Adipose tissue (tissue), 3 donors: Measurements from ENCODE around the gene GPR17. TPM values are rescaled to one million over a fixed set of nuclear protein-coding genes. Genes with fewer than 3 reads are reported as not detected.

ENCODE experiments used
- H3K27ac ChIP-seq: one replicate; pipeline ENCODE4 v1.5.1; 2013; ENCODE audit warnings: low read depth, low read length
- WGBS, 3 donors: extraction: QIAGEN DNeasy Blood & Tissue Kit; methylation state at CpG; one replicate each; pipeline ENCODE4 v1.1.7; 2013; 5-methylcytosine and 5-hydroxymethylcytosine counted together
- polyA plus RNA-seq, 3 donors: library from polyadenylated mRNA; stranded (reverse); fragments of 200-250 nt; gene quantifications; one replicate each; pipeline ENCODE4 v1.2.3, GENCODE V29; 2013
- donor health status: healthy with polysubstance abuse.
- donor health status: Bipolar disorder and iron deficiency.
- donor health status: healthy.

GPR17 gene
- polyA plus RNA-seq, 3 donors: 0.10 to 2.4 (median 1.8) TPM

DNA sequence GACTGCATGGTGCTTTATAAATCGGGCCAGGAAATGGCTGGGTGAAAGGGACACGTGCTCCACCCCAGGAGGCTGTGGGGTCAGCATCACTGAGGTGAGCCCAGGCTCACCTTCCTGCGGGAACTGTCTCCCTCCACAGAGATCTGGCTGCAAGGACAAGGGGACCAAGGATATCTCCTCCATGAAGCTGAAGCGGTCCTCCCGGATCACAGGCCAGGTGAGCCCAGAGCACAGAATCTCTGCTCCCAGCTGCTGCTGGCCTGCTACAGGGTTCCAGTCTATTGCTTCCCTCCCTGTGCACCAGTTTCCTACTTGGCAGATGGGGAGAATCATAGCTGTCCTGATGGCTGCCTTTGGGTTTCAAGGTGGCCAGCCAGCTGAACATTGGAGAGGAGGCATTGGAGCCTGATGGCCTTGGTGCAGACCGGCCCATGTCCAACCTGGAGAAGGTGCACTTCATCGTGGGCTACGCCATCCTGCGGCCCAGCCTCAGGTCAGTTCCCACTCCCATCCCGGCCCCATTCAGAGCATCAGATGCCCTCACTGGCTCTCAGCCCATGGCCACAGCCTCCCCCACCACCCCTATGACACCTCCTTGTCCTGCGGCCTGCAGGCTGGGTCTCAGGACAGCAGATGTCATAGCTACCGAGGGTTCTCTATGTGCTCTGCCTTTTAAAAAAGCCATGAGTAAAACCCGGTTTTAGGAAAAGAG is 33.7 kb upstream of the GPR17 start:
- WGBS, 3 donors: 87 to 95% (median 94%) methylated on average over 13 of the region's 13 CpGs
- H3K27ac ChIP-seq: no peak overlapping the region

- 84 to 96% (median 95%) methylated on average over 2 of the region's 2 CpGs for WGBS, 3 donors
- H3K27ac ChIP-seq: no peak overlapping the region
Observed at GRCh38 chr2:127614246-127614645, 31.7 kb upstream of the GPR17 start.

- 53 to 89% (median 78%) methylated on average over 3 of the region's 3 CpGs for WGBS, 3 donors
- no peak overlapping the region for H3K27ac ChIP-seq
Observed at GRCh38 chr2:127614731-127615130, 31.2 kb upstream of the GPR17 start.

DNA sequence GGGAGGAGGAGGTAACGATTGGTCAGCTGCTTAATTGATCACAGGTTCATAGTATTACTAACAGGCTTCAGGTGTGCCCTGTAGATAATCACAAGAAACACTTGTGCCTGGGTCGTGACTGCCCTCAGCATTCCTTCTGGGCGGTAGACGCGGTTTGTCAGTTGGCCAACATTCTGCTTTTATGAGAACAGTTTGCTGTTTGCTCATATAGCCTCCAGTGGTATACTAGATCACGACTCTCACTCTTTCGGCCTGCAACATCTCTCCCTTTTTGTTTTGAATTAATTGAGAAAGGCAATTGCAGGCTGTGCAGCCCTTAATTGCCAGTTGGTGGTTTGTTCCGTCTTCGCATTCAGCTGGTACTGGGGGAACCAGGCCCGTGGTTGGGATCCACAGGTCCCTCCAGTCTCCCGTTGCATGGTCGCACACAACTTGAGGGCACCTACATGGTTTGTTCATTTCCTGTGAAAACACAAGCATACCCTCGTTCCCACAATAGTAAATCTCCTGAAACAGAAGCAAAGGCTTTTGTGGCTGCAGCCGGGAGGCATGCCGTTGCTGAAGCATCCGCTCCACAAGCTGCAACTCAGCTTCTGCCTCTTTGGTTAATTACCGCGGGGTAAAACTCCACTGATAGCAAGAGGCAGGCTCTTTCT is 30.3 kb upstream of the GPR17 start:
- 59 to 74% (median 62%) methylated on average over 18 of the region's 18 CpGs for WGBS, 3 donors
- H3K27ac ChIP-seq: no peak overlapping the region

GRCh38 chr2:127618551-127619202 is 27.3 kb upstream of the GPR17 start:
- WGBS, 3 donors: 76 to 83% (median 80%) methylated on average over 7 of the region's 7 CpGs
- H3K27ac ChIP-seq: no peak overlapping the region

DNA sequence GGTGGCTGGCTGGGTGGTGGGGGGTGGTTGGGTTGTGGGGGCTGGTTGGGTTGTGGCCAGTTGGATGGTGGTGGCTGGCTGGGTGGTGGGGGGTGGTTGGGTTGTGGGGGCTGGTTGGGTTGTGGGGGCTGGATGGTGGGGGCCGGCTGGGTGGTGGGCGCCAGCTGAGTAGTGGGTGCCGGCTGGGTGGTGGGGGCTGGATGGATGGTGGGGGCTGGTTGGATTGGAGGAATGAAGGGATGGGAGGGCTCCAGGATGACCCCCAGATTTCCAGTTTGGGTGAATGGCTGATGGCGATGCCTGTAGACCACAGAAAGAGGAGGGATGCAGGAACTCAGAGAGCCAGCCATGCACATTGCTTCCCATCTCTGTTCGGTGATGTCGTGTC is 26.8 kb upstream of the GPR17 start:
- H3K27ac ChIP-seq: no peak overlapping the region
- 94 to 97% (median 97%) methylated on average over 6 of the region's 6 CpGs for WGBS, 3 donors

- 70 to 79% (median 70%) methylated on average over 15 to 16 of the region's 16 CpGs for WGBS, 3 donors
- no peak overlapping the region for H3K27ac ChIP-seq
Observed at GRCh38 chr2:127619877-127620705, 25.9 kb upstream of the GPR17 start.

DNA sequence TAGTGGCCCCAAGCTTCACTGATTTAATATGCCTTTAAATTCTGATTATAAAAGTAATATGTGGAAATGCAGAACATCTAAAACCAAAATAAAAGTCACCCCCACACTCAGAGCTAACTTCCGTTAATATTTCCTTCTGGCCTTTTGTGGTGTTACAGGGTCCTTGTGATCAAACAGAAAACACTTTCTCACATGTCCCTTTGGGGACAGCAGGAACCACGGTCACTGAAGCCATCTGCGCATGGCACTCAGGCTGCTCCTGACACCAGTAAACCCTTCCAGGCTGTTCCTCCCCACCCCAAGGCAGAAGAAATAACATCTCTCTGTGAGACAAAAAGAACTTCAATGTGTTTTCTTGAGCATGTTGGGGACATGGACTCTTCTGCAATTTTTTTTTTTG is 25.1 kb upstream of the GPR17 start:
- no peak overlapping the region for H3K27ac ChIP-seq
- WGBS, 3 donors: 44 to 67% (median 60%) methylated on average over 3 of the region's 3 CpGs

DNA sequence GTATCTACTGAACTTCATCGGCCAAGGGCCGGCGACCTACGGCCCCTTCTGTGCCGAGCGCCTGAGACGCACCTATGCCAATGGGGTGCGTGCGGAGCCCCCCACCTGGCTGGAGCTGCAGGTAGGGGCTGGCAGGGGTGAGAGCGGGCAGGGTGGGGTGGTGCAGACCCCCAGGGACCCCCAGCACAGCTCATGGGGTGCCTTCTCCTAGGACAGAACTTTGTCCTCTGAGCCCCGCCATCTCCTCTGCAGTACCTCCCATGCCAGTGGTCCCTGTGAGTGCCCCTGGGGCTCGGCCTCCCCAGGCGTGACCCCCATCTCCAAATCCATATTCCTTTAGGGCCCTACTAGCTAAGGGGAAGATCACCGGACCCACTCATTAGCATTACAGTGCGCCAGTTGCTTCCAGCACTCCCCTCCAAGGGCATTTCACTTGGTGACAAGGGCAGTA is 23.9 kb upstream of the GPR17 start:
- 97 to 98% (median 97%) methylated on average over 15 of the region's 15 CpGs for WGBS, 3 donors
- no peak overlapping the region for H3K27ac ChIP-seq

DNA sequence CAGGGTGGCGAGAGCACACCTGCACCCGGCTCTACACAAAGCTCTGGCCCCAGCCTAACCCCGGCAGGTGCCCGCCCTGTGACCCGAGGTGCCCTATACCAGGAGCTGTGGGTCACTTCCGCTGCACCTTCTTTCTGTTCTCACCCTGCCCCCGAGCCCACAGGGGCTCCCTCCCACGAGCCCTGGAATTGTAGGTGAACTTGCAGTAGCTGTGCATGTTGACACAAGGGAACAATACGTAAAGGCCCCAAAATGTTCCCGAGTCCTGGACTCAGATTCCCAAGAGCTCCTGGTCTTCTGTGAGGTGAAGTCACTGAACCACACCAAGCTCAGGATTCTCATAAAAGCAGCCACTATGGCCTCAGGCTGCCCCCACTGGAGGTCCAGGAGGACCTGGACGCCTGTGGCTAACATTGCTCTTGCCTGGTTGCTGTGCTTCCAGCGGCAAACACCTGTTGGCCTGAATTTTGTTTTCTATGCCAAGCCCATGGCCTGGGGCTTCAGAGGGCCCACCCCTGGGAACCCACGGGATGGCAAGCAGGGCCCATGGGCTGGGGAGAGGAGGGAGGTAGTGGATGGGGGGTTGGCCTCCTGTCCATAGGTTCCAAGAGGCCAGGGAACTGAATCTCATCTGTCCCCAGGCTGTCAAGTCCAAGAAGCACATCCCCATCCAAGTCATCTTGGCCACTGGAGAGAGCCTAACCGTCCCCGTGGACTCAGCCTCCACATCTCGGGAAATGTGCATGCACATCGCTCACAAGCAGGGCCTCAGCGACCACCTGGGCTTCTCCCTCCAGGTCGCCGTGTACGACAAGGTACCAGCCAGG is 23.2 kb upstream of the GPR17 start:
- H3K27ac ChIP-seq: no peak overlapping the region
- WGBS, 3 donors: 81 to 92% (median 92%) methylated on average over 21 of the region's 21 CpGs

- 84 to 93% (median 92%) methylated on average over 33 to 38 of the region's 38 CpGs for WGBS, 3 donors
Observed at GRCh38 chr2:127623388-127624319, 22.3 kb upstream of the GPR17 start.

GRCh38 chr2:127624320-127624755 is 21.6 kb upstream of the GPR17 start:
- H3K27ac ChIP-seq: no peak overlapping the region
- 88 to 96% (median 91%) methylated on average over 5 of the region's 5 CpGs for WGBS, 3 donors

More at GRCh38 chr2:127623388-127624319, 22.3 kb upstream of the GPR17 start:
- H3K27ac ChIP-seq: no peak overlapping the region

GRCh38 chr2:127624756-127625571 is 21.0 kb upstream of the GPR17 start:
- 78 to 83% (median 83%) methylated on average over 22 to 23 of the region's 23 CpGs for WGBS, 3 donors
- no peak overlapping the region for H3K27ac ChIP-seq

DNA sequence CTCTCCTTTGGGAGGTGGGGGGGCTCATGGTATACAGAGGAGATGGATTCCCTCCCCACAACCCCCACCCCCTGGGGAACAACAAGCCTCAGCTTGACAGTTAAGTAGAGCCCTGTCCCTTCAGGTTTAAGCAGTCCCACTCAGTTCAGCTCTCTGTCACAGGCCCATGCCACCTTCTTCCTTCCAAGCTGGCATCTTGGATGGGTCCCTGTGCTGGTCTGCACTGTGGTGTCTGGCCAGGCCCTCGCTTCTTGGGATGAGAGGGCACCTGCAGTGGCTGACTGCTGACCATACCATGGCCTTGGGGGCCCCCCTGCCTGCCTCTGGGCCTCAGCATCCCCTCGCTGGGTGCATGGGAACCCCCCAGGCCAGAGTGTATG is 20.4 kb upstream of the GPR17 start:
- WGBS, 3 donors: 79 to 92% (median 80%) methylated on average over 2 of the region's 2 CpGs

DNA sequence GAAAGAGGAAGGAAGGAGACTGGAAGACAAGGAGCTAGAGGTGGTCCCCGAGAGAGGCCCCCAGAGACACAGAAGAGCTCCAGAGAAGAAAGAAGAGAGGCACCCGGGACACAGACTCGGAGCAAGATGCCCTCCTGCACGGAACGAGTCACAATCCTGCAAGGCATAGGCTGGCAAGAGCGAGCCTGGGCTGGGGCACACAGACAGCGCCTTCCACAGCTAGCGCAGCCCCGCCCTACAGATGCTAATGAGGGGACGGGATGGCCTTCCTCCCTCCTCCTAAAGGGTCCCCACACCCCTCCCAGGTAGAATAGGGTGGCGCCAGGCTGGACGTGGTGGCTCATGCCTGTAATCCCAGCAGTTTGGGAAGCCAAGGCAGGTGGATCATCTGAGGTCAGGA is 19.8 kb upstream of the GPR17 start:
- no peak overlapping the region for H3K27ac ChIP-seq
- WGBS, 3 donors: 58 to 66% (median 60%) methylated on average over 11 to 12 of the region's 12 CpGs

More for the DNA sequence above, 20.4 kb upstream of the GPR17 start:
- no peak overlapping the region for H3K27ac ChIP-seq
